ENCODE data around the gene TNFRSF14. TPM values are rescaled to one million over a fixed set of nuclear protein-coding genes. Genes with fewer than 3 reads are reported as not detected.
"Not testable (repeated sequence)": the region's sequence is repeated elsewhere in the genome, so short reads cannot be mapped to it uniquely, and the experiment has no call there.

TNFRSF14 gene
- total RNA-seq, 2 experiments from 2014 or later, result 15.7 to 18.5 TPM

GRCh38 chr1:2575801-2576663, 19.9 kb downstream of the TNFRSF14 start:
- Histone ChIP-seq H3K4me2 (ENCODE audit: low read length) (peak overlapping the region; percentile 57), H3K4me1 (ENCODE audit: insufficient read depth, low read length, poor library complexity, severe bottlenecking) (peaks cover 48% of the 10 kb centered on the region), H3K4me3 (ENCODE audit: low read depth, low read length, poor library complexity, severe bottlenecking) (peak overlapping the region; percentile 1), H3K79me2 (ENCODE audit: insufficient read depth, low read depth, low read length) (no peaks in the 10 kb centered on the region), H3K9me3 (ENCODE audit: low read length) (no peaks in the 10 kb centered on the region), H3K36me3 (ENCODE audit: insufficient read depth, low read length) (no peaks in the 10 kb centered on the region), H3K27ac (ENCODE audit: low read depth, low read length, poor library complexity, severe bottlenecking) (peak overlapping the region; percentile 47), H2AFZ (ENCODE audit: low read length) (no peak overlapping the region), H4K20me1 (ENCODE audit: insufficient read depth, low read length) (no peaks in the 10 kb centered on the region), H3K9me2 (ENCODE audit: insufficient read depth, low read length) (no peaks in the 10 kb centered on the region)
- ChIA-PET CTCF (ENCODE audit: unreplicated experiment) (interaction anchor here (0.6 kb wide), 1 partner anchor 11 kb away, joined by 3 read pairs; no protein-coding TSS in a partner anchor), POLR2A (no interaction called here)
- no peak for DNase-seq (ENCODE audit: low spot score)
- TF ChIP-seq CTCF (conservative IDR thresholded peaks at IDR 0.05; ENCODE audit: low read length) (no peak), EZH2phosphoT487 (IDR thresholded peaks at IDR 0.05; ENCODE audit: borderline replicate concordance, low read depth, low read length) (no peak)
- no TSS peak for BruUV-seq (replicated peaks)
- intact Hi-C loops (cut with micrococcal nuclease; ENCODE audit: unreplicated experiment), result no loop called here

- peak; percentile 27 for DNase-seq (ENCODE audit: low spot score)
- BruUV-seq (replicated peaks); POLR2A ChIA-PET; H3K36me3 ChIP-seq (ENCODE audit: insufficient read depth, low read length); intact Hi-C loops (cut with micrococcal nuclease; ENCODE audit: unreplicated experiment); H3K9me3 ChIP-seq (ENCODE audit: low read length); CTCF ChIA-PET (ENCODE audit: unreplicated experiment); H3K9me2 ChIP-seq (ENCODE audit: insufficient read depth, low read length); H4K20me1 ChIP-seq (ENCODE audit: insufficient read depth, low read length); H3K79me2 ChIP-seq (ENCODE audit: insufficient read depth, low read depth, low read length): not testable (repeated sequence)
- H3K27ac ChIP-seq (ENCODE audit: low read depth, low read length, poor library complexity, severe bottlenecking), result peak overlapping the region; percentile 46
- H3K4me2 ChIP-seq (ENCODE audit: low read length), result peak overlapping the region; percentile 77
- H3K4me3 ChIP-seq (ENCODE audit: low read depth, low read length, poor library complexity, severe bottlenecking), result peak overlapping the region; percentile 60
- H3K4me1 ChIP-seq (ENCODE audit: insufficient read depth, low read length, poor library complexity, severe bottlenecking), result peaks cover 54% of the 10 kb centered on the region
- peak overlapping the region; percentile 26; the same call in 1 of the 2 replicates for H2AFZ ChIP-seq (ENCODE audit: low read length)
These were observed 21.4 kb downstream of the TNFRSF14 start for GRCh38 chr1:2577565-2578075.

GRCh38 chr1:2578758-2579118, 22.6 kb downstream of the TNFRSF14 start:
- Histone ChIP-seq H3K4me3 (ENCODE audit: low read depth, low read length, poor library complexity, severe bottlenecking) (no peak overlapping the region), H3K27ac (ENCODE audit: low read depth, low read length, poor library complexity, severe bottlenecking) (no peak overlapping the region), H3K36me3 (ENCODE audit: insufficient read depth, low read length) (no peaks in the 10 kb centered on the region), H3K4me2 (ENCODE audit: low read length) (peak overlapping the region; percentile 77), H2AFZ (ENCODE audit: low read length) (no peak overlapping the region; the same call in 1 of the 2 replicates), H4K20me1 (ENCODE audit: insufficient read depth, low read length) (no peaks in the 10 kb centered on the region), H3K79me2 (ENCODE audit: insufficient read depth, low read depth, low read length) (no peaks in the 10 kb centered on the region), H3K9me2 (ENCODE audit: insufficient read depth, low read length) (no peaks in the 10 kb centered on the region), H3K9me3 (ENCODE audit: low read length) (no peaks in the 10 kb centered on the region), H3K4me1 (ENCODE audit: insufficient read depth, low read length, poor library complexity, severe bottlenecking) (peaks cover 61% of the 10 kb centered on the region)
- ChIA-PET CTCF (ENCODE audit: unreplicated experiment) (no interaction called here), POLR2A (no interaction called here)
- BruUV-seq (replicated peaks), result no TSS peak
- intact Hi-C loops (cut with micrococcal nuclease; ENCODE audit: unreplicated experiment), result no loop called here
- DNase-seq (ENCODE audit: low spot score), result no peak
- TF ChIP-seq CTCF (conservative IDR thresholded peaks at IDR 0.05; ENCODE audit: low read length) (no peak), EZH2phosphoT487 (IDR thresholded peaks at IDR 0.05; ENCODE audit: borderline replicate concordance, low read depth, low read length) (no peak)
